ENCODE data around the gene FAM50A.
A peak's percentile ranks its signal among the peaks of the same experiment; 100 is the strongest.
"Not testable (repeated sequence)": the region's sequence is repeated elsewhere in the genome, so short reads cannot be mapped to it uniquely, and the experiment has no call there.

Gene FAM50A, protein sequence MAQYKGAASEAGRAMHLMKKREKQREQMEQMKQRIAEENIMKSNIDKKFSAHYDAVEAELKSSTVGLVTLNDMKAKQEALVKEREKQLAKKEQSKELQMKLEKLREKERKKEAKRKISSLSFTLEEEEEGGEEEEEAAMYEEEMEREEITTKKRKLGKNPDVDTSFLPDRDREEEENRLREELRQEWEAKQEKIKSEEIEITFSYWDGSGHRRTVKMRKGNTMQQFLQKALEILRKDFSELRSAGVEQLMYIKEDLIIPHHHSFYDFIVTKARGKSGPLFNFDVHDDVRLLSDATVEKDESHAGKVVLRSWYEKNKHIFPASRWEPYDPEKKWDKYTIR

DNA sequence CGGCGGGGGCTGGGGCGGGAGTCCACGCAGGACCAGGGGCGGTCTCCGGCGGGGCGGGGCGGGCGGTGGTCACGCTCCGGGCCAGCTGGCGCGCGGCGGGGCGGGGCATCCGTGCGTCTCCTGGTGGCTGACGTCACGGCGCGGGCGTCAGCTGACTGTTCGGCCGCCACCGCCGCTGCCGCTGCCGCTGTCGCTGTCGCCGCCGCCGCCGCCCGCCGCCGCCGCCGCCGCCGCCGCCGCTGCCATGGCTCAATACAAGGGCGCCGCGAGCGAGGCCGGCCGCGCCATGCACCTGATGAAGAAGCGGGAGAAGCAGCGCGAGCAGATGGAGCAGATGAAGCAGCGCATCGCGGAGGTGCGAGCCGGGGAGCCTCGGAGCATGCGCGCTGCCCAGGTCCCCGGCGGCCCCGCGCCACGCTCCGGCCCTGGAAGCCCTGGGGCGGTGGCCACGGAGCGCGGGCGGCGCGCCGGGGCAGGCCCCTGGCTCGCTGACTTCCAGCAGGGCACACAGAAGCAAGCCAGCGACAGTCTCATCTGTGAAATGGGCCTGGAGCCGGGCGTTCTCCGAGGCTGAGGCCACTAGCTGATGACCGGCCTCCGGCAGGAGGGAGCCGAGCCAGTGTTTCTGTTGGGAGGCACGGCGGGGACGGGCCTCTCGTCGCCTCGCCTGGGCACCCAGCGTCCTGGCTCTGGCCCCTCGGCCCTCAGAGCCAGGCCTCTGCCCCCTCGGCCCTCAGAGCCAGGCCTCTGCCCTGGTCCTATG lies at the start of gene FAM50A:
TSS of gene FAM50A (plus strand) at position 150 of the 763 bp plus-strand sequence. CDS start at position 245, 95 bp downstream.
- DNase-seq, result peak; percentile 81

DNA sequence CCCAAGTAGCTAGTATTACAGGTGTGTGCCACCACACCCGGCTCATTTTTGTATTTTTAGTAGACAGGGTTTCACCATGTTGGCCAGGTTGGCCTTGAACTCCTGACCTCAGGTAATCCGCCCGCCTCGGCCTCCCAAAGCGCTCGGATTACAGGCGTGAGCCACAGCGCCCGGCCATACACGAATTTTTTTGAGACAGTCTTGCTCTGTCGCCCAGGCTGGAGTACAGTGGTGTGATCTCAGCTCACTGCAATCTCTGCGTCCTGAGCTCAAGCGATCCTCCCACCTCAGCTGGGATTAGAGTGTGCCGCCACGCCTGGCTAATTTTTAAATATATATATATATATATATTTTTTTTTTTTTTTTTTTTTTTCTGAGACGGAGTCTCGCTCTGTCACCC lies 47.6 kb upstream of the FAM50A start:
- not testable (repeated sequence) for DNase-seq

DNA sequence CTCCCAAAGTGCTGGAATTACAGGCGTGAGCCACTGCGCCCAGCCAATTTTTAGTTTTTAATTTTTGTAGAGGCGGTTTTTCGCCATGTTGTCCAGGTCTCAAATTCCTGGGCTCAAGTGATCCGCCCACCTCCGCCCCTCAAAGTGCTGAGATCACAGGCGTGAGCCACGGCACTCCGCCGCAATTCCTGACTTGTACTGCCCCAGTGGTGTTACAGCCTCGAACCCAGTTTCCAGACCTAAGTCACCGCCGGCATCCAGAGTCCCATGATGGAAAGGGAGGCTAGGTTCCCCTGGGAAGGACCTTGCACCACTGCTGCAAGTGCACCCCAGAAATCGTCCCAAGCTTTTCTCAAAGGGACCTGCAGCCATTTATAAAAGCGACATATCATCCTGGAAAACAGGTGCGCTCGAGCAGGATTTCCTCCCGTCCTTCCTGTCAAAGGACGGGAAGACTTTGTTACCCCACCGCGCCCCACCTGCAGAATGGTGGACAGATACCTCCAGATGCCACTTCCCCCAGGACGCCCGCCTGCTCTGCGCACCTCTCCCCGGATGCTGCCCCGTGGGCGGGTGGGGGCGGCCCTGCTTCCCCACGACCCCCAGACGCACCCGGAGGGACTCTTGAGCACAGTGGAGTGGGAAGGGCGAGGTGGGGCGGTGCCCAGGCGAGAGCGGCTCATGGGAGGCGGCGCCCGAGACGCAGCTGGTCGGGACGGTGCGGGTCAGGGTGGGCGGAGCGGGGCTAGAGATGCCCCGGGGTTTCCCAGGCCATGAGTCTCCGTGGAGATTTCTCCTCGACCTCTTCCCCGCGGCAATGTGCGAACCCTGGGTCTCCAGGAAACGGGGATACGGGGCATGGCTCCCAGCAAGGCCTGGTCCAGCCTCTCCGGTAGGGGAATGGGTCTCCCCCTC lies 46.7 kb upstream of the FAM50A start:
- peak; percentile 90 for DNase-seq

DNA sequence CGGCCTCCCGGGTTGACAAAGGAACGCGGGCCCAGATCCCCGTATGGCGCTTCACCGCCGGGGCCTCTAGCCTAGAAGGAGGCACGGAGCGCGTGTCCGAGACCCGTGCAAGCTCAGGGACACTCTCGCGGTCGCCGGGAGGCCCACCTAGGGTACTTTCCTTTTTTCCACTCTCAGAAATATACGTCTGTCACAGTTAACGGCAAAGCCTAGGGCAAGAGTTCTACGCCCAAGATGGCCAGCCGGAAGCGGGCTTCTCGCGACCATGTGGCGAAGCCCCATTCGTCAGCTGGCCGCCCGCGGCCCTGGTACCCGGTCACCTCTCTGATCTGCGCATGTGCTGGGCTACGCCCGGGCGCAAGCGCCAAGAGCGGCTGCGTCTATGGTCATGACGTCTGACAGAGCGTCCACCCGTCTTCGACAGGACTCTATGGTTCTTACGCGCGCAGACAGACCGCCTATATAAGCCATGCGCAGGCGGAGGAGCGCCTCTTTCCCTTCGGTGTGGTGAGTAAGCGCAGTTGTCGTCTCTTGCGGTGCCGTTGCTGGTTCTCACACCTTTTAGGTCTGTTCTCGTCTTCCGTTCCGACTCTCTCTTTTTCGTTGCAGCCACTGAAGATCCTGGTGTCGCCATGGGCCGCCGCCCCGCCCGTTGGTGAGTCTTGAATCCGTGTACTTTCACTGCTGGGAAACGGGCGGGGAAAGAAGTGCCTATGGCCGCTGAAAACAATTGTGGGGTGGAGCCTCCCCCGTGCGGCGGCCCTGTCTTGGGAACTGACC lies 45.9 kb upstream of the FAM50A start, which contains the start of gene RPL10:
TSS of gene RPL10 (plus strand) at position 490 of the 780 bp plus-strand sequence. CDS start at position 633, 143 bp downstream.
- DNase-seq, result peak; percentile 99

DNA sequence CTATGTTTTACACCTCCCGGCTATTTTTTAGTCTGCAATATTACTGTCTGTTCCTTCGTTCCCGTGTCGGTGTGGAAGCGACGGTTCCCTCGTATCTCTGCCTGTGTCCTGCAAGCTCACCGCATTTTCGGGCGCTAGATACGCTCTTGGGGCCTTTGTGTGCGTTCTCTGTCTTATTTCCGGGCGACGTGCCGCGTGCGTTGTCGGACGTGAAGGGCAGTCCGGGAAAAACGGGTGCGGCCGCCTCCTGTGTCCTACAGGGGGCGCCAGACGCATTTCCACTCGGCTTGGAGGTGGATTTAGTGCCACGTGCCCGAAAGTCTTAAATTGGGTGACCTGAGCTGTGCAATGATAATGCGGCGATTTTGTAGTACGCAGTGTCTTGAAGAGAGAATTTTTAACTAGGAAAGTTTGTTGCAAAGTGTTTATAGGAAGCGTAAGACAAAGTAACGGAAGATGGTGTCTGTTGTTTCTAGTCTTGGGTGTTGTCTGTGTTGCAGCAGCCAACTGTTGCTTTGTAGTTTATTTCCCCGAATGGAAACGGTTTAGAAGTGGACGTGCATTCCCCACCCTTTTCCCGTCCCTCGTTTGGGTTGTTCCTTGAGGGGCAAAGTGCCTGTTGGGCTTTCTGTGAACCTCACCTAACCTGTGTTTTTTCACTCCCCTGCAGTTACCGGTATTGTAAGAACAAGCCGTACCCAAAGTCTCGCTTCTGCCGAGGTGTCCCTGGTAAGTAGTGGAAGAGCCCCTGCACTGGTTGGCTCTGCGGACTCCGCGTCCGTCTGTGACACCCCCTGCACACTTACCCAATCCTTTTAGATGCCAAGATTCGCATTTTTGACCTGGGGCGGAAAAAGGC lies 45.0 kb upstream of the FAM50A start:
- DNase-seq, result peak; percentile 87

DNA sequence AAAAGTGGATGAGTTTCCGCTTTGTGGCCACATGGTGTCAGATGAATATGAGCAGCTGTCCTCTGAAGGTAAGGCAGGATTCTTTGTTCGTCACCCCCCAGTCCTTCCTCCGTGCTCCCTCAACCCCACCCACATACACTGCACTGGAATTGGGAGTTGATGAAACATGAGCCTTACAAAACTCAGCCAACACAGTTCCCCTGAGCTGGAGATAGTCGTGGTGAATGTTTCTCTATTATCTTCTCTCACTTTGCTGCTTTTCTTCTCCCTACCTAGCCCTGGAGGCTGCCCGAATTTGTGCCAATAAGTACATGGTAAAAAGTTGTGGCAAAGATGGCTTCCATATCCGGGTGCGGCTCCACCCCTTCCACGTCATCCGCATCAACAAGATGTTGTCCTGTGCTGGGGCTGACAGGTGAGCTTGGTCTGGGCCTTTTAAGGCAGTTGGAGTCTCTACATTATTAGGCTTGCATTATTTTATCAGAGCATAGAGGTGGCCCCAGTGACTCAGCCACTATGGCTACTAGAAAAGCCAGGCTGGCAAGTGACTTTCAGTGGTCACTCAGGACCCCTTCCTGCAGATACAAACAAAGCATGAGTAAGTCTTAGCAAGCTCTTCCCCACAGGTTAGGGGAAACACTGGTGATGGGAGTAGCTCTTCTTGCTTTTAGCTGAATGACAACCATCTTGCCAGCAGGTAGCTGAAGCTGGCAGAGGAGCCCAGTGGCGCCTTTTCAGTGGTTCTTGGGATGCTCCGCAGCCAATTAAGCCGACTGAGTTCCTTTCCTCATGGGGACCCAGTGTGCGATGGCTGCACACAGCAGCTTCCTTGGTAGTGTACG lies 44.2 kb upstream of the FAM50A start:
- no peak for DNase-seq

DNA sequence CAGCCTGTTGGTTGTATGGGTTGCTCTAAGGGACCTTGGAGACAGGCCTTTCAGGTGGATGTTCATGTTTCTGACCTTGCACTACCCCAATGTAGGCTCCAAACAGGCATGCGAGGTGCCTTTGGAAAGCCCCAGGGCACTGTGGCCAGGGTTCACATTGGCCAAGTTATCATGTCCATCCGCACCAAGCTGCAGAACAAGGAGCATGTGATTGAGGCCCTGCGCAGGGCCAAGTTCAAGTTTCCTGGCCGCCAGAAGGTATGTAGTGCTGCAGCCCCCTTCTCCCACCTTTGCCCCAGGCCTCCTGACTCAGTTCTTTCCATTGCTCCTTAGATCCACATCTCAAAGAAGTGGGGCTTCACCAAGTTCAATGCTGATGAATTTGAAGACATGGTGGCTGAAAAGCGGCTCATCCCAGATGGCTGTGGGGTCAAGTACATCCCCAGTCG lies 43.5 kb upstream of the FAM50A start:
- not testable (repeated sequence) for DNase-seq

DNA sequence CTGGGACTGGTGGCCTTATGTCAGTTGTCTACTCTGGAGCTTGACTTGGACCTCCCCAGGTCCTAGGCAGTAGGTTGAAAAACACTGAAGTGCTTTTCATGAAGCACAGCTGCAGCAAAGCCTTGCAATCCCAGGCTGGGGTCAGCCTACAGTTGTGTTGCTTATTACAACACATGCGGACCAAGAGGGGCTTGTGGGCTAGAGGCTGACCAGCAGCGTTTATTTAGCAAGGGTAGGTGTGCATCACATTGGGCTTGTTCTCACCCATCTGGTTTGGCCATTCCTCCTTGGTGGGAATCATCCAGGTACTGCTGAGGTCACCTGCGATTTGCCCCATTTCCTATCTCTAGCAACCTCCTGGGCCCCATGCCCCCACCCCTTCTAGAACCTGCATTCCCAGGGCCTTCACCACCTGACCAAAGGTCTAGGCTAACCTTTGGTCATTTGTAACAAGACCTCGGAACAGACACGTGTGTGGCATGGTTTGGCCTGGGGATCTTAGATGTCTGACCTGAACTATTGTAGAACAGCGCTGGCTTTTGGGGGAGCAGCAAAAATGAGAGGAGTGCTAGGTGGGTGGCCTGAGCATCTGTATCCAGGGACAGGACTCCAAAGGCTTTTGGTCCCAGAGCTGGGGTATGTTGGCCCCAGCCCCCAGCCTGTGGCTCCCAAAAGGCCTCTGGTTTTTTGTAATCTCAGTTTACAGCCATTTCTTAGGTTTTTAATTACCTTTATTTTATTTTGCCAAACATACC lies 42.7 kb upstream of the FAM50A start:
- peak; percentile 74 for DNase-seq

DNA sequence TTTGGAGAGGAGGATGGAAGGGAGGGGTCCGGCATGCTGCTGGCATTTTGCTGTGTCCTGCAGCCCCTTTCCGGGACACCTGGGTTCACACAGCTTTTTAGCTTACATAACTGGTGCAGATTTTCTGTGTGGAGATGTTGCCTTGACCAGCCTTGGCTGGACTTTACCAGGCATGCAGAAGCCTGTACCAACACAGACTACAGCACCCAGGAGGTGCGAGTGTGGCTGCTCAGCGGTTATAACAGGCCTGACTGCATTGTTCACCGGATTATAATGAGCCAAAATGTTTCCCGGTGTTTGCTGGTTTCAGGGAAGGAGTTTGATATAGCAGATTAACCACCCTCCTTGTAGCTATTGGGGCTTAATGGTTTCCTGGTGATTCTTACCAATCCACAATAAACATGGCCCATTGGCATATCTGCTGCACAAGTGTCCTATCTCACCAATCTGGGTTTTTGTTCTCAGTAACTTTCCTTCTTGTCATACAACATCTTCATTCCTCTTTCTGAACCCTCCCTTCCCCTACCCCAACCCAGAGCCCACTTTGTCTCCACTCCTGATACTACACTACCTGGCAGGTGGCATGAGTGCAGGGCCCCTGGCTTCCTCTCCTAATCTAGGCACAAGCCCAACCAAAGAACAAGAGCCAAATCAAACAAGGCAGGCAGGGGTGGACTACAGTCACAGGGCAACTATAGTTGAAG lies 41.9 kb upstream of the FAM50A start:
- DNase-seq, result peak; percentile 61

DNA sequence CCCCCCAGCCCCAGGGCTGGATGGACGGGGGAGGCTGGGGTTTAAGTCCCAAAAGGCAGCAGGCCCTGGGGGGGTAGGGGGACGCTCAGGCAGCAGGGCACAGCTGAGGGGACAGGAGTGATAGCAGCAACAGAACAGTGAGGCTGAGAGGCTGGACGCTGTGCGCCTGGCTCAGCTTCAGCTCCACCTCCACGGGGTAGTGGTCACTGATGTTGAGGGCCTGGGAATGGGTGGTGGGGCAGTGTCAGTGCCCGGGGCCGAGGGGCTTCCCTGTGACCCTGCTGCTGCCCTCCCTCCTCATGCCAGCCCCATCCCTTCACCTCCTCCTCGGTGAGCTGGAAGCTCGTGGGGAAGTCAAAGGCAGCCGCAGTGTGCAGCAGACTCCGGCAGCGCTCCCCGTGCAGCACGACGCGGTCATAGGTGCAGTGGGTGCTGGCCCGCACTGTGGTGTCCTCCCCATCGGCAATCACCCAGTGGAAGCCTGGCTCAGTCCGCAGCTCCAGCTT lies 41.3 kb upstream of the FAM50A start:
- DNase-seq, result no peak

DNA sequence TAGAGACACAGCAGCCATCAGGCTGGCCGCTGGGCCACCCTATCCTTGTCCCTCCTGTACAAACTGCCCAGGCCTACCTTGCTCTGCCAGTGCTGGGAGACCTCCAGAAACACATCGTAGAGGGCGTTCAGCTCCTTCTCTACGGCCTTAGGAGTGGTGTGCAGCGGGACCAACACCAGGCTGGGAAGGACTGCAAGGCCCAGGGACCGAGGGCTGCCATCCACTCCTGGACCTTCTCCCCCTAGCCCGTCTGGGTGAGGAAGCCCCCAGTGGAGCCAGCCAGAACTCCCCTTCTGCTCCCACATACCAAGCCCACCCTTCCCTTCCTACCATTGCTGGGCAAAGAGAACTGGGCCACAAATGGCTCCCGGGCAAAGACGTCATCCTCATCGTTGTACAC lies 40.7 kb upstream of the FAM50A start:
- no peak for DNase-seq

DNA sequence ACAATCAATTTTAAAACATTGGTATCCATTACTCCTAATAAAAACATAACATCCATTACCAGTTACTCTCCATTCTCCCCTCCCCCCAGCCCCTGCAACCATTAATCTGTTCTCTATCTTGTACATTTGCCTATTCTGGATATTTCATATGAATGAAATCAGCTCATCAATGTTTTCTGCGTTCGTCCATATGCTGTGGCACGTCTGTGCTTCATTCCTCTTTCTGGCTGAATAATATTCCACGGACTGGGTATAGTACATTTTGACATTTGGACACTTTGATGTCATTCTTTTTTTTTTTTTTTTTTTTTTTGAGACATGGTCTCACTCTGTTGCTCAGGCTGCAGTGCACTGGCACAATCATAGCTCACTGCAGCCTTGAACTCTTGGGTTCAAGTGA lies 40.1 kb upstream of the FAM50A start:
- no peak for DNase-seq

DNA sequence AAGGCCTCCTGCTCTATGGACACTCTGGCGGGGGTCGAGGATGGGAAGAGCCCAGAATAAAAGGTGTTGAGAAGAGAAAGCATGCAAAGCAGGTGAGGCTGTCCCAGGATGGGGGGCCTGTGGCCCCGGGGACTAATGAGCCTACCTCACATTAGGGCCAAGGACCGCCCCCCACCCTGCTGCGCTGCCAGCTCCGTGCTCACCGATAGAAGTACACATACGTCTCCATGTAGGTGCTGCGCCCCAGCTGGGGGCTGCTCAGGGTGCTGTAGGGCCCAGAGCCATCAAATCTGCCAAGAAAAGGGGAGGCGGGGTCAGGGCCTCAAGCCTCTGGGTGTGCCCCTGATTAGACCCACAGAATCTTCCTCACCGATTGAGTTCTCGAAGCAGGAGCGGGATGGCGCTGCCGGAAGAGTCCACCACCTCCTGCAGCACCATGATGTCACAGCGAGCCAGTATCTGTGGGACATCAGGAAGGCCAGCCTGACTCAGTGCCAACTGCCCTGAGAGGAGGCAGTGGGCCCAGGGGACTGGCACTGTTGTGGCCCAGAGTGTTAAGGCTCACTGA lies 39.2 kb upstream of the FAM50A start:
- no peak for DNase-seq

DNA sequence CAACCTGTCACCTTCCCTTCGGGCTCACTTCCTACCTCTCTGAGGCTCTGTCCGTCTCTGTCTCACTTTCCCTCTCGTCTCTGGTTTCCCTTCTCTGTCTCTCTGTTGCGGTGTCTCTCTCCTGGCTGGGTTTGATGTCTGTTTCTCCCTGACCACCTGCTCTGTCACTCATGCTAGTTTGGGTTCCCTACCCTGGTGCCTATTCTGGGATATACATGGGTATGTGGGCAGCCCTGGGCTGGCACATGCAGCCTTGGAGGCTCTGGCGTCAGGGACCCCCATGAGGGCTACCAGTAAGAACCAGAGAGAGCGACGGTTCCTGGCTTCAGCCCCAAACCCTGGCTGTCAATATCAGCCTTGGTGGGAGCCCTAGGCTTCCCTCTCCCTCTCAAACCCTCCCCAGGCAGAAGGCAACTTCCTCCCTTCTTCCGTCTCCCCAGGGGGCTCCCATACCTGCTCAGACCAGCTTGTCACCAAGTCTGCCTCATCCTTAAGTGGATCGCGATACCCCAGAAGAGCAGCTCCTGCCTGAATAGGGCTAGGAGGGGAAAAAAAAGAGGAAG lies 35.2 kb upstream of the FAM50A start:
- DNase-seq, result no peak

DNA sequence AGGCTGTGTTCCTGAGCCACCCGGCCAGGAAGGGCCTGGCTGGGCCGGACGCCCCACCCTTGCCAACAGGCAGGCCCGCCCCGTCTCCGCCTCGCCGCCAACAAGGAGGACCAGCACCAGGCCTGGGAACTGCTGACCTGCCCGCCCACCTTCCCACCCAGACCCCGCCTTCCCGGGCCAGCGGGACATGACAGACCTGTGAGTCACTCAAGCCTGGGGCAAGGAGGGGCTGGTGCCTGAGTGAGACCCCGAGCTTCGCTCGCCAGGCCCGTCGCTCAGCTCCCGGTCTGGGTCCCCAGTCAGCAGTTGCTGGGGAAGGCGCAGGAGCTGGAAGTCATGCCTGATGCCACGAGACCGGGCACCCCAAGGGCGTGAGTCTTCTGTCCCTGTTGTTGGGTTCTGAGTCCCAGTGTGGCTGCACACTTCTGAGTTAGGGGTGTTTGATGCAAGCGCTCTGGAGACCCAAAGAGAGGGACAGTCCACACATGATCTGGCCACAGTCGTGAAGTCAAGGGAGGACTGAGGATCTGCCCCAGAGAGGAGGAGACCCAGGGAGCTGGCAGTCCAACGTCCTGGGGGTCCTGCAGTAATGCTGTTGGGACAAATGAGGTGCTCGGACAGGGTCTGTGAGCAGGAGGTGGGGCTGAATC lies 34.6 kb upstream of the FAM50A start, which contains the start of gene DNASE1L1:
TSS of gene DNASE1L1 (minus strand) at position 33 of the 650 bp plus-strand sequence. CDS start 3,686 bp downstream, outside the sequence.
- no peak for DNase-seq

DNA sequence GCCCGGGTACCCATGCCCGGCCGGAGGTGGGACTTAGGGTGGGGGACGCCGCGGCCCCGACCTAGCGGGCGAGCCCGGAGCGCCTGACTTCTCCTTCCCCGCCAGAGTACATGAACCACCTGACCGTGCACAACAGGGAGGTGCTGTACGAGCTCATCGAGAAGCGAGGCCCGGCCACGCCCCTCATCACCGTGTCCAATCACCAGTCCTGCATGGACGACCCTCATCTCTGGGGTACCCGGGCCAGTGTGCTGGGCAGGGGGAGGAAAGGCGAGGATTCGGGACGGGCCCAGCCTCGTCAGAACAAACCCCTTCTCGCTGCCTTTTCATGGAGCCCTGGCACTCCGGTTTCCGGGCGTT lies 32.0 kb upstream of the FAM50A start:
- DNase-seq, result peak; percentile 83

DNA sequence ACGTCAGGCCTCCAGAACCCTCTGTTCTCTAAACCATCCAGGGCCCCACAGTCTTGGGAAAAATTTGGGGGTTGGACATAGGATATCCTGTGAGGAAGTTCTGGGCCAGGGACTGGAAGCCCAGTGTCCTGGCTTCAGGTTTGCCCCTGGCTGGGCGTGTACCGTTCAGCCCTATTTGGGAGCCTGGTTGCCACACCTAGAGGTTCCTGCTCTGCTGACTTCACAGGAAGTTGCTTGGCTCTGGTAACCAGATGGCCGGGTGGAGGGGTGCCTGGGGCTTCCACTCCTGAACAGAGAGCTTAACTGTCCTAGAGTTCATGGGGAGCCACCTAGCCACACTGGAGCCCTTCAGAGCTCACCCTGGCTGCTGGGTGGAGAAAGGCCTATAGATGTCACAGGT lies 31.5 kb upstream of the FAM50A start:
- DNase-seq, result peak; percentile 24
